ENCODE results near the gene PDGFA.

GRCh38 chr7:506921-507622, 12.6 kb downstream of the PDGFA start:
- TF ChIP-seq, protein P1, sequence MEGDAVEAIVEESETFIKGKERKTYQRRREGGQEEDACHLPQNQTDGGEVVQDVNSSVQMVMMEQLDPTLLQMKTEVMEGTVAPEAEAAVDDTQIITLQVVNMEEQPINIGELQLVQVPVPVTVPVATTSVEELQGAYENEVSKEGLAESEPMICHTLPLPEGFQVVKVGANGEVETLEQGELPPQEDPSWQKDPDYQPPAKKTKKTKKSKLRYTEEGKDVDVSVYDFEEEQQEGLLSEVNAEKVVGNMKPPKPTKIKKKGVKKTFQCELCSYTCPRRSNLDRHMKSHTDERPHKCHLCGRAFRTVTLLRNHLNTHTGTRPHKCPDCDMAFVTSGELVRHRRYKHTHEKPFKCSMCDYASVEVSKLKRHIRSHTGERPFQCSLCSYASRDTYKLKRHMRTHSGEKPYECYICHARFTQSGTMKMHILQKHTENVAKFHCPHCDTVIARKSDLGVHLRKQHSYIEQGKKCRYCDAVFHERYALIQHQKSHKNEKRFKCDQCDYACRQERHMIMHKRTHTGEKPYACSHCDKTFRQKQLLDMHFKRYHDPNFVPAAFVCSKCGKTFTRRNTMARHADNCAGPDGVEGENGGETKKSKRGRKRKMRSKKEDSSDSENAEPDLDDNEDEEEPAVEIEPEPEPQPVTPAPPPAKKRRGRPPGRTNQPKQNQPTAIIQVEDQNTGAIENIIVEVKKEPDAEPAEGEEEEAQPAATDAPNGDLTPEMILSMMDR (IDR thresholded peaks at IDR 0.05) = no peak
- TF ChIP-seq POLR2AphosphoS5 (IDR thresholded peaks at IDR 0.05) (no peak), POLR2A (IDR thresholded peaks at IDR 0.05) (no peak)
